HG03442 (cell line): ENCODE measurements around the gene CDIP1.
"Not testable (repeated sequence)": the region's sequence is repeated elsewhere in the genome, so short reads cannot be mapped to it uniquely, and the experiment has no call there.

Experiments used
- ATAC-seq: cut with Tn5 transposase; IDR thresholded peaks from one replicate; pipeline ENCODE4 v1.9.1; 2021; ENCODE audit warnings: mild to moderate bottlenecking, moderate library complexity; ENCODE audit not compliant: unreplicated experiment

The CDIP1 gene

GRCh38 chr16:4538350-4539235 is at the start of gene CDIP1:
Gene CDIP1, minus strand, starts transcription at chr16:4538773. Its CDS starts 24,643 bp downstream, at chr16:4514130.
- peak; percentile 74 for ATAC-seq

GRCh38 chr16:4586291-4586690 is 47.7 kb upstream of the CDIP1 start:
- ATAC-seq: no peak

GRCh38 chr16:4583906-4584305 is 45.3 kb upstream of the CDIP1 start:
- ATAC-seq: no peak

GRCh38 chr16:4580250-4580649 is 41.7 kb upstream of the CDIP1 start:
- ATAC-seq: no peak

GRCh38 chr16:4578961-4579530 is 40.5 kb upstream of the CDIP1 start:
- no peak for ATAC-seq

- no peak for ATAC-seq
Measured at GRCh38 chr16:4576008-4576407, 37.4 kb upstream of the CDIP1 start.

GRCh38 chr16:4574919-4575705 is 36.5 kb upstream of the CDIP1 start:
- ATAC-seq: no peak

GRCh38 chr16:4573926-4574325 is 35.4 kb upstream of the CDIP1 start:
- not testable (repeated sequence) for ATAC-seq

GRCh38 chr16:4572715-4573114 is 34.1 kb upstream of the CDIP1 start:
- ATAC-seq: no peak

GRCh38 chr16:4570688-4571321 is 32.2 kb upstream of the CDIP1 start:
- no peak for ATAC-seq

- no peak for ATAC-seq
Measured at GRCh38 chr16:4570086-4570485, 31.5 kb upstream of the CDIP1 start.

GRCh38 chr16:4566144-4566543 is 27.6 kb upstream of the CDIP1 start:
- no peak for ATAC-seq

GRCh38 chr16:4564661-4565267 is 26.2 kb upstream of the CDIP1 start:
- no peak for ATAC-seq

- no peak for ATAC-seq
Measured at GRCh38 chr16:4561596-4561995, 23.0 kb upstream of the CDIP1 start.

- no peak for ATAC-seq
Measured at GRCh38 chr16:4557973-4558372, 19.4 kb upstream of the CDIP1 start.

- ATAC-seq: no peak
Measured at GRCh38 chr16:4556580-4556979, 18.0 kb upstream of the CDIP1 start.

GRCh38 chr16:4556112-4556511 is 17.5 kb upstream of the CDIP1 start, which contains the start of gene C16orf96:
Gene C16orf96, plus strand, starts transcription at chr16:4556340. Its CDS starts 150 bp downstream, at chr16:4556490.
- no peak for ATAC-seq

- no peak for ATAC-seq
Measured at GRCh38 chr16:4552541-4552940, 14.0 kb upstream of the CDIP1 start.

GRCh38 chr16:4550591-4550990 is 12.0 kb upstream of the CDIP1 start:
- ATAC-seq: no peak

- no peak for ATAC-seq
Measured at GRCh38 chr16:4548124-4548523, 9.6 kb upstream of the CDIP1 start.

- ATAC-seq: no peak
Measured at GRCh38 chr16:4544473-4544872, 5.9 kb upstream of the CDIP1 start.
